ENCODE data around the gene NEUROD2.
A peak's percentile ranks its signal among the peaks of the same experiment; 100 is the strongest.

- peak; percentile 92 for TF ChIP-seq EZH2 (IDR thresholded peaks at IDR 0.05; ENCODE audit: low read length, unreplicated experiment)
- TF ChIP-seq, protein P1, sequence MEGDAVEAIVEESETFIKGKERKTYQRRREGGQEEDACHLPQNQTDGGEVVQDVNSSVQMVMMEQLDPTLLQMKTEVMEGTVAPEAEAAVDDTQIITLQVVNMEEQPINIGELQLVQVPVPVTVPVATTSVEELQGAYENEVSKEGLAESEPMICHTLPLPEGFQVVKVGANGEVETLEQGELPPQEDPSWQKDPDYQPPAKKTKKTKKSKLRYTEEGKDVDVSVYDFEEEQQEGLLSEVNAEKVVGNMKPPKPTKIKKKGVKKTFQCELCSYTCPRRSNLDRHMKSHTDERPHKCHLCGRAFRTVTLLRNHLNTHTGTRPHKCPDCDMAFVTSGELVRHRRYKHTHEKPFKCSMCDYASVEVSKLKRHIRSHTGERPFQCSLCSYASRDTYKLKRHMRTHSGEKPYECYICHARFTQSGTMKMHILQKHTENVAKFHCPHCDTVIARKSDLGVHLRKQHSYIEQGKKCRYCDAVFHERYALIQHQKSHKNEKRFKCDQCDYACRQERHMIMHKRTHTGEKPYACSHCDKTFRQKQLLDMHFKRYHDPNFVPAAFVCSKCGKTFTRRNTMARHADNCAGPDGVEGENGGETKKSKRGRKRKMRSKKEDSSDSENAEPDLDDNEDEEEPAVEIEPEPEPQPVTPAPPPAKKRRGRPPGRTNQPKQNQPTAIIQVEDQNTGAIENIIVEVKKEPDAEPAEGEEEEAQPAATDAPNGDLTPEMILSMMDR (conservative IDR thresholded peaks at IDR 0.05; ENCODE audit: low read depth, low read length): no peak
Observed at GRCh38 chr17:39598630-39599003, 9.1 kb downstream of the NEUROD2 start.

Data from PC-3 (cell line).